Measurements from ENCODE around the gene TMEM52B.
"Not testable (repeated sequence)": the region's sequence is repeated elsewhere in the genome, so short reads cannot be mapped to it uniquely, and the experiment has no call there.

Gene TMEM52B

GRCh38 chr12:10211940-10212738 is 33.3 kb downstream of the TMEM52B start:
- DNase-seq, result peak; percentile 89 to 93

- peak; percentile 90 to 91 for DNase-seq
Measured at GRCh38 chr12:10212739-10213131, 33.9 kb downstream of the TMEM52B start, which contains the start of gene GABARAPL1. TSS of gene GABARAPL1 (plus strand) at chr12:10212877. CDS start at chr12:10213130, 253 bp downstream.

DNA sequence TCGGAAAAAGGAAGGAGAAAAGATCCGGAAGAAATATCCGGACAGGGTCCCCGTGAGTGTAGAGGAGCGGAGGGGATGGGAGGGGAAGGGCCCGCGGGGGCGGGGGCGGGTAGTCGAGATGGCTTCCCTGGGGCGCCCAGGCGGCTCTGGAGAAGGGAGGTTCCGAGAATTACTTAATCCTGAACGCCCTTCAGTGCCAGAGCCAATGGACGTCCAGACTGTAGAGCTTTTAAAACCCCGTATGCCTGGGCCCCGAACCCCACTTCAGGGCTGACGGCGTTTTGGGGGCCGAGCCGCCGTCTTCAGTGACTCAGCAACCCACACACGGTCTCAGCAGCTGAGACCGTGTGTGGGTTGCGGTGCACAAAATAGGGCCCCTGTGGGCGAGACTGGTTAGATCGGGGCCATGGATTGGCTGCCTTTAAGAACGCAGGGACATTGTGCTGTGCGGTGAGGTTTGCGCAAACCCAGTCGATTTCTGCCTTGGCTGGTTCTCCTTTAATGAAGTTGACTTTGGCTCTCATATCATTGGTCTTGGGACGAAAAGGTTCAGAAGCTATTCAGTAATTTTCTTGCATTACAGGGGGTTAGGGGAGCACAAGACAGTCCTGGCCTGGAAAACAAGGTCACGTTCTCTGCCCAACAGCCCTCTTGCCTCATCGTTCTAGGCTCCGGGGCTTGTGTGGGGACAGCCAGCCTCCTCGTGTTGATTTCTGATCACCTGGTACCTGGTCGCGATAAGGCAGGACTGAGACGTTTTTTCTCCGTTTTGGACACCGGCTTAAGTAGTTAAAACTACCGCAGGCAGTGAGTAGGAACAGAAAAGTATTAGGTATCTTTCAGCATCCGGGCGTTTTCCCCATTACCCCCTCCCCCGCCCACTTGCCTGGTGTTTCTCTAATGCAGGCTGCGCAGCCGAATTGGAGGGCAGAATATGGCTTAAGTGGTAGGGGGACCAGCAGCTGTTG is 34.6 kb downstream of the TMEM52B start:
- DNase-seq, result peak; percentile 87 to 90

- DNase-seq, result no peak
Measured at GRCh38 chr12:10214136-10214894, 35.5 kb downstream of the TMEM52B start.

DNA sequence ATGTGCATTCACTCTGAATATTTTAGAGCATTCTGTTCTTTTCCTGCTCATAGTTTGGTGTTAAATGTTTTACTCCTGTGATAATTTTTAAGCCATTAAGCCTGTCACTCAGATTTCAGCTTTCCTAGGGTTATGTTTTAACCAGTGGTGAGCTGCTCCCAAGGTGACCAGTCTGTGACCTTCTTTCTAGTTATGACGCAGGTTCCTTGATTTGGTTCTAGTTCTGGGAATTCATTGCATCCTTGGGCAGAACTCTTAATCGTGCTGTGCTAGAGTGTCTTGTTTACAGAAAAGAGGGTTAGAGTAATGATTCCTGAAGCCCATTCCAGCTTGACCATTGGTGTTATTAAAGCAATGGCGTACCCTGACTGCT is 36.0 kb downstream of the TMEM52B start:
- DNase-seq, result no peak

GRCh38 chr12:10215436-10215835 is 36.6 kb downstream of the TMEM52B start:
- peak in 1 of 2 donors; percentile 50 for DNase-seq

GRCh38 chr12:10215946-10216345 is 37.1 kb downstream of the TMEM52B start:
- peak; percentile 22 to 46 for DNase-seq

DNA sequence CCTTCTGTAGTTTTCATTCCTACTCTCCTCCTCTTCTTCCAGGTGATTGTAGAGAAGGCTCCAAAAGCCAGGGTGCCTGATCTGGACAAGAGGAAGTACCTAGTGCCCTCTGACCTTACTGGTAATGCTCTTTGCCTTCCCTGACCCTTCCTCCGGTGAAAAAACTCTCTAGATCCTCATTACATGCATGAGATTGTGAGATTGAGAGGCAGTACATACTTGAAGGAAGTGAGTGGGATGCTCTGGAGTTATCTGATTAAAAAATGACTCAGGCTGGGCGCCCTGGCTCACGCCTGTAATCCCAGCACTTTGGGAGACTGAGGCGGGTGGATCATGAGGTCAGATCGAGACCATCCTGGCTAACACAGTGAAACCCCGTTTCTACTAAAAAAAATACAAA is 39.2 kb downstream of the TMEM52B start:
- DNase-seq, result no peak

- no peak for DNase-seq
Measured at GRCh38 chr12:10220398-10221077, 41.7 kb downstream of the TMEM52B start.

GRCh38 chr12:10221846-10222245 is 43.0 kb downstream of the TMEM52B start:
- no peak for DNase-seq

DNA sequence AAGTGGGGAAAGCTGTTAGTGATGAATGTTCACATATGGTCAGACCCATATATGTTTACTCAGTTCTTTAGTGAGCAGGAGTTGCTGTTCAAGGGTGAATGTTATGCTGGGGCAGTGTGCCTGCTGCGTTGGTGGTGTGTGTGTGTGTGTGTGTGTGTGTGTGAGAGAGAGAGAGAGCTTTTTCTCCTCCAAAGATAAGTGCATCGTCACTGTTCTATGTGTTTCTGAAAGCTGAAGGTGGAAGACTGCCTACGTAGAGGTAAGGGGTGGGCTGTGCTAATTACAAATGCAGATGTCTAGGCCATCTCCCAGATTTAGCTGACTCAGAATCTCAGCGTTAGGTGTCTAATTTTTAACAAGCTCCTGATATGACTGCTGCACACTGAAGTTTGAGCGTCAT is 44.4 kb downstream of the TMEM52B start:
- no peak for DNase-seq

- not testable (repeated sequence) for DNase-seq
Measured at GRCh38 chr12:10225426-10225825, 46.6 kb downstream of the TMEM52B start.

DNA sequence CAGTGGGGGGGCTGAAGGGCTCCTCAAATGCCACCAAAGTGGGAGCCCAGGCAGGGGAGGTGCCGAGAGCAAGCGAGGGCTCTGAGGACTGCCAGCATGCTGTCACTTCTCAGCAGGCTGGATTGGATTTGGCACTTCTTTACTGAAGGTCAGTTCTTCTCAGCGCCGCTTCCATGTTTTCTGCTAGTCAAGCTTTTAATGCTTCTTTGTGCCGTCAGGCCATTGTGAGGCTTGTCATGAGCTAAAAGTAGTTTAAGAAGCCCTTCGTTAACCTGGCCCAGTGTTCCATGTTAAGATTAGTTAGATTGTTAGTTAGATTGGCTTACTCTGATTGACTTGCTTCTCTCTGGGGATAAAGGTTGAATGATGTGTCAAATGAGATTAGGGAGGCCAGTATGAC is 47.3 kb downstream of the TMEM52B start:
- DNase-seq, result no peak

DNA sequence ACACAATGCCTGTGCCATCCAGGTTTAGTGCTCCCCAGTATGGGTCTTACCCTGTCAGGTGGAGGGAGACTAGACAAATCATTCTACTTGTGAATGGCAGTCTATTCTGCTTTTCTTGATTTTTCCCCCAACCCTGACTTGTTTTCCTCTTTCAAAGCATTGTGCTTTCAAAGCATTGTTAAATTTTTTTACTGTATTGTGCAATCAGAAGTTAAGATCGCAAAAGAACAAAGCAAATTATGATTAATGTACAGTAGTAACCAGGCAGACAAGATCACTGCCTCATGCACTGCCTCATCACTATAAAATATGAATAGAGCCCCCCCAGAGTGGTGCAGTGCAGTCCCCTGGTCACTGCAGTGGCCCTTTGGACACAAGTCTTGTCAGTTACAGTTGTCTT is 47.9 kb downstream of the TMEM52B start:
- DNase-seq, result no peak

DNA sequence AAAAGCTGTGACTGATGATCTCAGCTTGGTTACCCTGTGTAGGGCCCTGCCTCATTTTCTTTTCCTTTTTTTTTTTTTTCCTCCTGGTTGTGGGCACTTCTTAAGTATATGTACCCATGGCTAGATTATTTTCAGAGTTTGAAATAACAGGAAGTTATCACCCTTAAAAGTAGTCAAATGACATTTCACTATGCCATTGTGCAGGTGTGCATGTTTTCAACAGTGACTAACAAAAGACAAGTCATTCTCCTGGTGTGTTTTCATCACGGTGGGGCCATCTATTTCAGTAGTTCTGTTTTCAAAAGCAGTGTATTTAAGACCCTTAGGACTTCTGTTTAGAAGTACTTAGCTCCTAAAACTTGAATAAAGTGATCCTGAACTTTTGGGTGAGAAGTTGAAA is 48.8 kb downstream of the TMEM52B start:
- DNase-seq, result no peak

GRCh38 chr12:10234562-10234961 is 55.7 kb downstream of the TMEM52B start:
- no peak for DNase-seq

GRCh38 chr12:10235761-10236631 is 57.2 kb downstream of the TMEM52B start:
- DNase-seq, result peak; percentile 52 to 60

DNA sequence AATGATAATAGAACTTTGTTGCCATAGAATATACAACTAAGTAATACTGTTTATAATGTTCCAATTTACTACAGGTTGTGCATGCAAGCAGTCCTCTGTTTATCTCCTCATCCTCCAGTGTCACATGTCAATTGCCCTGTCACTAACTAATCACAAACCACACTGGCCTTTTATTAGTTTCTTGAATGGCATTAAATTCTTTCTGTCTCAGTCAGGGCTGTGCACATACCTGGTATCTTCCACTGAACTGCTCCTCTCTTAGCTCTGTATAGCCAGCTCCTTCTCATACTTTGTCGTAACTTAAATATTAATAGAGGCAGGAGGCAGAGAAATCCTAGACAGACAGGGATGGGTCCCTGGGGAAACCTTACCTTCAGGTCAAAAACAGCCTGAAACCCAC is 57.9 kb downstream of the TMEM52B start:
- no peak for DNase-seq

DNA sequence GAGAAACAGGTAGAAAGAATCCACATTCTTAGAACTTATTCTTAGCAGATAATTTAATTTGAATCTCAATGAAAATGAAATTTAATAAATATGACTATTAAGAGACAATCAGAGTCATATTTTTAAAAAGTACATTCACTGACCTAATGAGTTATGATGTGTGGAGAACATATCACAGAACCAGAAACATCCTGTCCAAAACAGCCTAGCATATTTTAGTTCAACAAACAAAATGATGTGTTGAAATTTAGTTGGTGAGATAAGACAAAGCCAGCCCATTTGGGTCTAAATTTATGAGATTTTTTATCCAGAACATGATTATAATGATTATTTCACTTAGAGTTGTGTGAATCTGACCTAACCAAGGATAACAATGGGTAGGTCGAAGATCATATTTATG is 59.7 kb downstream of the TMEM52B start:
- DNase-seq, result no peak

DNA sequence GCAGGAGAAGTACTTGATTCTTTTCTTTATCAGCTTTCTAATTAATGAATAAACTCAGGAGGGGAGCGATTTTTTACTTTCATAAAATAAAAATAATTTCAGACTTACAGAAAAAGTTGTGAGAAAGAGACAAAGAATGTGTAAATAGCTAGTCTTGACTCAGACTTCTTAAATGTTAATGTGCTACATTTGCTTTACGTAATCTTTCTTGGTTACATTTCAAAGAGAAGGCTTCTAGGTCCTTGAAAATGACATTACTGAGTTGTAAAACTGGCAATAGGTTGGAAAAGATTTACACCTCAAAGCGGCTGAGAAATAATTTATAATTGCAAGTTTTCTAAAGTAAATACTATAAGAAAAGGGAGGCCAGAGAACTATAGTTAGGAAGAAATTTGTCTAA is 62.5 kb downstream of the TMEM52B start:
- no peak for DNase-seq
